ENCODE data around the gene AUTS2.

GRCh38 chr7:70761711-70762328 lies 1163.5 kb downstream of the AUTS2 start:
- TF ChIP-seq CTCF (tag by site-specific recombination; IDR thresholded peaks at IDR 0.05), result no peak
- no peak for TF ChIP-seq ZNF629 (tag by site-specific recombination; IDR thresholded peaks at IDR 0.05)
- no peak for TF ChIP-seq BCL11A (tag by site-specific recombination; IDR thresholded peaks at IDR 0.05; ENCODE audit: low read depth)
- no peak for TF ChIP-seq REST (tag by site-specific recombination; IDR thresholded peaks at IDR 0.05)
- no peak for TF ChIP-seq RBAK (tag by site-specific recombination; IDR thresholded peaks at IDR 0.05)
- no peak for TF ChIP-seq TCF7L2 (IDR thresholded peaks at IDR 0.05; ENCODE audit: borderline replicate concordance, low read depth, low read length)
- no peak for TF ChIP-seq ZBTB11 (tag by site-specific recombination; conservative IDR thresholded peaks at IDR 0.05; ENCODE audit: low read depth)
- TF ChIP-seq ZNF707 (tag by site-specific recombination; IDR thresholded peaks at IDR 0.05), result no peak
- no peak for TF ChIP-seq ZNF23 (tag by site-specific recombination; IDR thresholded peaks at IDR 0.05; ENCODE audit: borderline replicate concordance)
- no peak for TF ChIP-seq ZNF132 (tag by site-specific recombination; IDR thresholded peaks at IDR 0.05; ENCODE audit: borderline replicate concordance)
- TF ChIP-seq ZNF660 (tag by site-specific recombination; IDR thresholded peaks at IDR 0.05), result no peak
- TF ChIP-seq PRDM2 (tag by site-specific recombination; IDR thresholded peaks at IDR 0.05; ENCODE audit: borderline replicate concordance), result no peak
- TF ChIP-seq ZNF510 (tag by site-specific recombination; IDR thresholded peaks at IDR 0.05; ENCODE audit: insufficient replicate concordance), result no peak
- no peak for TF ChIP-seq TRIM28 (IDR thresholded peaks at IDR 0.05; ENCODE audit: borderline replicate concordance, low read length)
